Endothelial cell of umbilical vein (primary cell): ENCODE results near the gene TBC1D5. TPM values are rescaled to one million over a fixed set of nuclear protein-coding genes. Genes with fewer than 3 reads are reported as not detected.

Experiments
- BruUV-seq: library from RNA; stranded (reverse); fragments of 400-500 nt; replicated peaks from 2 replicates; lab custom pipeline; 2021; lab: Mats Ljungman, UMichigan
- CTCF ChIA-PET: fragments of 300-600, 350-600 bp; sonication (Branson Sonifier 250); formaldehyde crosslinking; loops from one replicate; lab custom pipeline; 2021; ENCODE audit warnings: antibody characterized with exemption, inconsistent platforms; lab: Charles Lee
- POLR2A ChIA-PET: fragments of 300-600, 350-600 bp; sonication (Branson Sonifier 250); formaldehyde crosslinking; loops from one replicate; lab custom pipeline; 2021; ENCODE audit warnings: antibody characterized with exemption, inconsistent platforms; lab: Charles Lee
- DNase-seq: peaks from one replicate; pipeline ENCODE4 v3.0.0-alpha.2; 2011; ENCODE audit warnings: low read depth, low spot score
- FAIRE-seq: peaks from 2 replicates; lab custom pipeline; 2011; peaks lifted over from hg19 to GRCh38; lab: Jason Lieb, UNC
- H2AFZ ChIP-seq: 2 replicates; pipeline ENCODE4 v1.6.0; 2012; ENCODE audit warnings: low read depth, low read length, control low read depth, inconsistent platforms
- H3K27ac ChIP-seq: 2 replicates; pipeline ENCODE4 v1.5.1; 2011; ENCODE audit warnings: low read depth, mild to moderate bottlenecking, control low read depth, low read length, moderate library complexity; ENCODE audit not compliant: insufficient read depth
- H3K27me3 ChIP-seq, 2 experiments: 2 replicates each; pipeline versions ENCODE4 v1.6.0 to v1.6.1; 2011; ENCODE audit warnings: low read length in 2 of 2, mixed read lengths in 1 of 2; ENCODE audit not compliant: control insufficient read depth in 2 of 2, insufficient read depth in 2 of 2
- H3K36me3 ChIP-seq, 2 experiments: 2 replicates in 1 of 2; 3 replicates in 1 of 2; pipeline ENCODE4 v1.5.1; 2011; ENCODE audit warnings: low read length in 2 of 2, mild to moderate bottlenecking in 1 of 2, moderate library complexity in 1 of 2; ENCODE audit not compliant: control insufficient read depth in 2 of 2, insufficient read depth in 2 of 2; ENCODE audit errors: extremely low read depth in 1 of 2
- H3K4me1 ChIP-seq: 3 replicates; pipeline ENCODE4 v1.5.1; 2011; ENCODE audit warnings: mild to moderate bottlenecking, low read length; ENCODE audit not compliant: control insufficient read depth, insufficient read depth; ENCODE audit errors: extremely low read depth
- H3K4me2 ChIP-seq: 2 replicates; pipeline ENCODE4 v1.6.1; 2011; ENCODE audit warnings: low read length, control low read depth, mixed read lengths; ENCODE audit not compliant: insufficient read depth
- H3K4me3 ChIP-seq, 3 experiments: fragments of 200-600 bp in 1 of 3; sonication (generic), shearing (Covaris generic) in 1 of 3; replicated peaks in 1 of 3; 2 replicates each; pipeline ENCODE4 v1.5.1; 2011 to 2016; ENCODE audit warnings: control low read depth in 3 of 3, low read length in 3 of 3, mild to moderate bottlenecking in 2 of 3, inconsistent platforms in 1 of 3, low read depth in 1 of 3, moderate library complexity in 1 of 3; ENCODE audit not compliant: insufficient read depth in 1 of 3
- H3K79me2 ChIP-seq: 2 replicates; pipeline ENCODE4 v1.6.0; 2012; ENCODE audit warnings: low read length, inconsistent platforms; ENCODE audit not compliant: control insufficient read depth, insufficient read depth
- H3K9ac ChIP-seq: replicated peaks from 2 replicates; pipeline ENCODE3; 2011; ENCODE audit warnings: low read length, control low read depth; ENCODE audit not compliant: insufficient read depth; ENCODE audit errors: extremely low read depth
- H3K9me1 ChIP-seq: replicated peaks from 3 replicates; pipeline ENCODE4 v1.6.0; 2011; ENCODE audit warnings: mild to moderate bottlenecking, low read length; ENCODE audit not compliant: control insufficient read depth, insufficient read depth; ENCODE audit errors: extremely low read depth
- H3K9me3 ChIP-seq: replicated peaks from 2 replicates; pipeline ENCODE4 v1.5.1; 2012; ENCODE audit warnings: low read length, inconsistent platforms; ENCODE audit not compliant: control insufficient read depth, insufficient read depth
- H4K20me1 ChIP-seq: replicated peaks from 2 replicates; pipeline ENCODE3; 2011; ENCODE audit warnings: mild to moderate bottlenecking, low read length; ENCODE audit not compliant: control insufficient read depth, insufficient read depth; ENCODE audit errors: extremely low read depth
- CTCF ChIP-seq, 2 donors: IDR thresholded peaks; 1 replicate in 1 of 2; 2 replicates in 1 of 2; pipeline ENCODE4 v1.5.1; 2011; ENCODE audit warnings: low read length in 2 of 2, mild to moderate bottlenecking in 2 of 2, moderate library complexity in 2 of 2, control low read depth in 1 of 2, inconsistent platforms in 1 of 2, low read depth in 1 of 2; ENCODE audit not compliant: insufficient read depth in 1 of 2; ENCODE audit errors: extremely low read depth in 1 of 2
- EZH2 ChIP-seq: IDR thresholded peaks from 2 replicates; pipeline ENCODE4 v1.6.1; 2012; ENCODE audit warnings: borderline replicate concordance, low read depth, mild to moderate bottlenecking, moderate library complexity, low read length, inconsistent platforms; ENCODE audit not compliant: severe bottlenecking
- FOS ChIP-seq: IDR thresholded peaks from 2 replicates; pipeline ENCODE4 v1.6.1; 2011; ENCODE audit warnings: mild to moderate bottlenecking, low read length, moderate library complexity, borderline replicate concordance; ENCODE audit not compliant: insufficient read depth
- GATA2 ChIP-seq: IDR thresholded peaks from 2 replicates; pipeline ENCODE4 v1.7.0; 2011; ENCODE audit warnings: low read depth, mild to moderate bottlenecking, moderate library complexity, mixed read lengths, low read length; ENCODE audit not compliant: insufficient read length, insufficient read depth
- JUN ChIP-seq: IDR thresholded peaks from 2 replicates; pipeline ENCODE4 v1.6.1; 2011; ENCODE audit warnings: borderline replicate concordance, low read depth; ENCODE audit not compliant: insufficient read length, insufficient read depth
- MYC ChIP-seq: IDR thresholded peaks from one replicate; pipeline ENCODE4 v1.6.1; 2011; ENCODE audit warnings: mild to moderate bottlenecking, low read depth, low read length
- POLR2A ChIP-seq: IDR thresholded peaks from 2 replicates; pipeline ENCODE4 v1.6.1; 2012; ENCODE audit warnings: low read depth, mild to moderate bottlenecking, control low read depth, low read length
- POLR2AphosphoS5 ChIP-seq: IDR thresholded peaks from 2 replicates; pipeline ENCODE4 v1.6.1; 2012; ENCODE audit warnings: low read depth, mild to moderate bottlenecking, control low read depth, low read length, moderate library complexity; ENCODE audit not compliant: insufficient read depth
- dilution Hi-C: fragments of 300-500 bp; cut with MboI; formaldehyde crosslinking; loops from one replicate; pipeline ENCODE4 v1.15.0; 2019; ENCODE audit warnings: low sequenced_read_pairs; ENCODE audit not compliant: extremely low pct_ligation_motif_present
- intact Hi-C: fragments of 100-400 bp; cut with micrococcal nuclease; formaldehyde crosslinking; loops from one replicate; pipeline ENCODE4 v1.10.0; 2022
- polyA plus RNA-seq, 4 experiments: library from polyadenylated mRNA; depleted of rRNA in 3 of 4; stranded (reverse) in 3 of 4; unstranded in 1 of 4; fragments of >200 nt; gene quantifications; 2 replicates each; pipeline versions ENCODE4 v1.2.1 to v1.2.3, GENCODE V29; 2011 to 2012; ENCODE audit warnings: missing spikeins in 1 of 4
- total RNA-seq: library from RNA; stranded (reverse); gene quantifications from 2 replicates; pipeline ENCODE4 v1.2.3, GENCODE V29; 2021
- TF ChIP-seq, protein P1 (sequence below): IDR thresholded peaks from 2 replicates; pipeline ENCODE4 v1.6.1; 2011; ENCODE audit not compliant: insufficient read depth, insufficient read length

TBC1D5 gene
- total and polyA plus RNA-seq, 2 donors (not counting 3 experiments of a cell fraction or from before 2014, with no cell fraction given): 17.5 to 44.7 TPM

DNA sequence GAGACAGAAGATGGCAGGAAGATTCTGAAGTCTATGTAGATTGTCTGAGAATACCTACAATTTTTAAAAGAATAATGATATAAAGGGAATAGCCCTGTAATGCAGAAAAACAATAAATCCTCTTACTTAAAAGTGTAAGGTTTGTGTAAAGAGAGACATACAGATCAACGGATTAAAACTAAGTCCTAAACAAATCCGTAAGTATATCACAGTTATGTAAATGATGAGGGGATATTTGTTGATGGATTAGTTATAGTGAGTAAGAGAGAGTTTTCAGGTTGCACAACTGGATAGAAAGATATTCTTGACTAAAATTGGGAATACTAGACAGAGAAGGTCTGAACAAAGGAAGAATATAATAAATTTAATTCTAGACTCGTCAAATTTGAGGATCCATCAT lies 179.6 kb downstream of the TBC1D5 start:
- H4K20me1 ChIP-seq: no peaks in the 10 kb centered on the region
- no peak overlapping the region for H3K4me3 ChIP-seq
- H3K79me2 ChIP-seq: no peaks in the 10 kb centered on the region
- TF ChIP-seq, protein P1, sequence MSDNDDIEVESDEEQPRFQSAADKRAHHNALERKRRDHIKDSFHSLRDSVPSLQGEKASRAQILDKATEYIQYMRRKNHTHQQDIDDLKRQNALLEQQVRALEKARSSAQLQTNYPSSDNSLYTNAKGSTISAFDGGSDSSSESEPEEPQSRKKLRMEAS: no peak
- TF ChIP-seq EZH2 (no peak), POLR2A (no peak)
- no peak overlapping the region for H3K9ac ChIP-seq
- no peak overlapping the region for H2AFZ ChIP-seq
- BruUV-seq: no TSS peak
- ChIA-PET POLR2A (no interaction called here), CTCF (no interaction called here)
- DNase-seq: no peak
- dilution Hi-C loops: no loop called here
- H3K27me3 ChIP-seq: no peaks in the 10 kb centered on the region
- no peaks in the 10 kb centered on the region for H3K4me1 ChIP-seq
- H3K4me2 ChIP-seq: no peak overlapping the region
- no peaks in the 10 kb centered on the region for H3K9me1 ChIP-seq
- FAIRE-seq: no peak
- H3K9me3 ChIP-seq: no peaks in the 10 kb centered on the region
- intact Hi-C loops: loop anchor here (5.0 kb wide), 1 partner anchor 84 kb away; no protein-coding TSS in a partner anchor
- no peak overlapping the region for H3K27ac ChIP-seq
- no peaks in the 10 kb centered on the region for H3K36me3 ChIP-seq

DNA sequence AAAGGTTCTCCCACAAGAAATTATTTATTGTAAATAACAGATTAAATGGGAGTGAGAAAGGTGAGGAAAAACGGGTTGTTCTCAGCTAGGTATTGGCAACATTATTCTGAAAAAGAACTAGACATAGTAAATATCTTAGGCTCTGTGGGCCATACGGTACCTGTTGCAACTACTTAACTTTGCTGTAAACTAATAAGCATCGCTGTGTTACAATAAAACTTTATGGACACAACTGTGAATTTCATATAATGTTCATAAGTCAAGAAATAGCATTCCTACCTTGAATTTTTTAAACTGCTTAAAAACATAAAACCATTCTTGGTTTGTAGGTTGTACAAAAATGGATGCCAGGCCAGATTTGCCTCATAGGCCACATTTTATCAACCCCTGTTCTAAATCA lies 183.9 kb downstream of the TBC1D5 start:
- no peaks in the 10 kb centered on the region for H3K4me1 ChIP-seq
- H2AFZ ChIP-seq: no peak overlapping the region
- H3K4me2 ChIP-seq: no peak overlapping the region
- no peak overlapping the region for H3K27ac ChIP-seq
- BruUV-seq: no TSS peak
- H3K27me3 ChIP-seq: no peaks in the 10 kb centered on the region
- FAIRE-seq: no peak
- POLR2A ChIA-PET: no interaction called here
- DNase-seq: no peak
- intact Hi-C loops (no loop called here), dilution Hi-C loops (no loop called here)
- H3K9me1 ChIP-seq: no peaks in the 10 kb centered on the region
- H3K9ac ChIP-seq: no peak overlapping the region
- no peaks in the 10 kb centered on the region for H4K20me1 ChIP-seq
- TF ChIP-seq MYC: no peak
- no peak for TF ChIP-seq JUN
- no peak for TF ChIP-seq POLR2AphosphoS5
- no peak for TF ChIP-seq CTCF (IDR thresholded peaks at IDR 0.05; ENCODE audit: extremely low read depth in 1 of 2, insufficient read depth in 1 of 2, low read depth in 1 of 2, low read length in 2 of 2)
- no peak for TF ChIP-seq GATA2
- TF ChIP-seq FOS: no peak
- TF ChIP-seq, protein P1: no peak
- TF ChIP-seq POLR2A: no peak
- no peak for TF ChIP-seq EZH2
- CTCF ChIA-PET: no interaction called here
- no peaks in the 10 kb centered on the region for H3K79me2 ChIP-seq
- no peaks in the 10 kb centered on the region for H3K36me3 ChIP-seq
- H3K9me3 ChIP-seq: no peaks in the 10 kb centered on the region
- H3K4me3 ChIP-seq: no peak overlapping the region
